Nephron (organoid): ENCODE measurements around the gene WRNIP1.

Source experiments
- H3K27ac Mint-ChIP-seq, 3 experiments: 2 replicates each; pipeline ENCODE4 v1.8.0; 2020; ENCODE audit warnings: mixed read lengths in 3 of 3, mild to moderate bottlenecking in 2 of 3, moderate library complexity in 1 of 3
- H3K27me3 Mint-ChIP-seq: 2 replicates; pipeline ENCODE4 v1.8.0; 2021; ENCODE audit warnings: low read depth, mild to moderate bottlenecking, moderate library complexity, mixed read lengths
- H3K36me3 Mint-ChIP-seq: 2 replicates; pipeline ENCODE4 v1.8.0; 2020; ENCODE audit warnings: low read depth, mixed read lengths
- H3K4me1 Mint-ChIP-seq: 2 replicates; pipeline ENCODE4 v1.8.0; 2020; ENCODE audit warnings: mixed read lengths
- H3K4me3 Mint-ChIP-seq, 3 experiments: 2 replicates each; pipeline ENCODE4 v1.8.0; 2020; ENCODE audit warnings: mild to moderate bottlenecking in 3 of 3, mixed read lengths in 3 of 3, moderate library complexity in 2 of 3
- H3K9me3 Mint-ChIP-seq: 2 replicates; pipeline ENCODE4 v1.8.0; 2020; ENCODE audit warnings: mixed read lengths
- TF ChIP-seq, protein P1 (sequence below), 3 experiments: fragments of 200-600 bp; sonication (generic); IDR thresholded peaks; one replicate each; pipeline ENCODE4 v1.5.0; 2021; ENCODE audit warnings: antibody characterized with exemption in 3 of 3; ENCODE audit not compliant: unreplicated experiment in 3 of 3

WRNIP1 gene

DNA sequence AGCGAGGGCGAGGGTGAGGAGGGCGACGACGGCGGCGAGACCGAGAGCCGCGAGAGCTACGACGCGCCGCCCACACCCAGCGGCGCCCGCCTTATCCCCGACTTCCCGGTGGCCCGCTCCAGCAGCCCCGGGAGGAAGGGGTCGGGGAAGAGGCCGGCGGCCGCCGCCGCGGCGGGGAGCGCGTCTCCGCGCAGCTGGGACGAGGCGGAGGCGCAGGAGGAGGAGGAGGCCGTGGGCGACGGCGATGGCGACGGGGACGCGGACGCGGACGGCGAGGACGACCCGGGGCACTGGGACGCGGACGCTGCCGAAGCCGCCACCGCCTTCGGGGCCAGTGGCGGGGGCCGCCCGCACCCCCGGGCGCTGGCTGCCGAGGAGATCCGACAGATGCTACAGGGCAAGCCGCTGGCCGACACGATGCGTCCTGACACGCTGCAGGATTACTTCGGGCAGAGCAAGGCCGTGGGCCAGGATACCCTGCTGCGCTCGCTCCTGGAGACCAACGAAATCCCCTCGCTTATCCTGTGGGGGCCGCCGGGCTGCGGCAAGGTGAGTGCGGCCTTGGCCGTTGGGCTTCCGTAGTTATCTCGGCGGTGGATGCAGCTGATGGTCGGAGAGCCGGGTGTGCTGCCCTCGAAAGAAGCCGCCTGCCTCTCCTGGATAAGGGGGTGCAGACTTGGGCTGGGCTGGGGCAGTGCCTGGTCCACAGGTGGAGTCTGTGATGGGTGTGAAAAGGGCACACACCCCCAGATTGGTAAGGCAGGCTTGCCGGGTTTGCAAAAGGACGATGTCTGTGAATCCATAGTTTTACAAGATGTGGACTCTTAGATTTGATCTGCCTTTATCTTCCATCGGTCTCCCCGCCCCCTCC, 938 bp downstream of the WRNIP1 start:
- no peaks in the 10 kb centered on the region for H3K9me3 Mint-ChIP-seq
- H3K4me3 Mint-ChIP-seq: peak overlapping the region; percentile 76 to 96 (median 90)
- peaks cover 43% of the 10 kb centered on the region for H3K4me1 Mint-ChIP-seq
- no peaks in the 10 kb centered on the region for H3K27me3 Mint-ChIP-seq
- H3K27ac Mint-ChIP-seq: peak overlapping the region; percentile 85 to 95 (median 90)
- TF ChIP-seq, protein P1, sequence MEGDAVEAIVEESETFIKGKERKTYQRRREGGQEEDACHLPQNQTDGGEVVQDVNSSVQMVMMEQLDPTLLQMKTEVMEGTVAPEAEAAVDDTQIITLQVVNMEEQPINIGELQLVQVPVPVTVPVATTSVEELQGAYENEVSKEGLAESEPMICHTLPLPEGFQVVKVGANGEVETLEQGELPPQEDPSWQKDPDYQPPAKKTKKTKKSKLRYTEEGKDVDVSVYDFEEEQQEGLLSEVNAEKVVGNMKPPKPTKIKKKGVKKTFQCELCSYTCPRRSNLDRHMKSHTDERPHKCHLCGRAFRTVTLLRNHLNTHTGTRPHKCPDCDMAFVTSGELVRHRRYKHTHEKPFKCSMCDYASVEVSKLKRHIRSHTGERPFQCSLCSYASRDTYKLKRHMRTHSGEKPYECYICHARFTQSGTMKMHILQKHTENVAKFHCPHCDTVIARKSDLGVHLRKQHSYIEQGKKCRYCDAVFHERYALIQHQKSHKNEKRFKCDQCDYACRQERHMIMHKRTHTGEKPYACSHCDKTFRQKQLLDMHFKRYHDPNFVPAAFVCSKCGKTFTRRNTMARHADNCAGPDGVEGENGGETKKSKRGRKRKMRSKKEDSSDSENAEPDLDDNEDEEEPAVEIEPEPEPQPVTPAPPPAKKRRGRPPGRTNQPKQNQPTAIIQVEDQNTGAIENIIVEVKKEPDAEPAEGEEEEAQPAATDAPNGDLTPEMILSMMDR (IDR thresholded peaks at IDR 0.05; ENCODE audit: unreplicated experiment in 3 of 3): no peak
- peaks cover 17% of the 10 kb centered on the region for H3K36me3 Mint-ChIP-seq

DNA sequence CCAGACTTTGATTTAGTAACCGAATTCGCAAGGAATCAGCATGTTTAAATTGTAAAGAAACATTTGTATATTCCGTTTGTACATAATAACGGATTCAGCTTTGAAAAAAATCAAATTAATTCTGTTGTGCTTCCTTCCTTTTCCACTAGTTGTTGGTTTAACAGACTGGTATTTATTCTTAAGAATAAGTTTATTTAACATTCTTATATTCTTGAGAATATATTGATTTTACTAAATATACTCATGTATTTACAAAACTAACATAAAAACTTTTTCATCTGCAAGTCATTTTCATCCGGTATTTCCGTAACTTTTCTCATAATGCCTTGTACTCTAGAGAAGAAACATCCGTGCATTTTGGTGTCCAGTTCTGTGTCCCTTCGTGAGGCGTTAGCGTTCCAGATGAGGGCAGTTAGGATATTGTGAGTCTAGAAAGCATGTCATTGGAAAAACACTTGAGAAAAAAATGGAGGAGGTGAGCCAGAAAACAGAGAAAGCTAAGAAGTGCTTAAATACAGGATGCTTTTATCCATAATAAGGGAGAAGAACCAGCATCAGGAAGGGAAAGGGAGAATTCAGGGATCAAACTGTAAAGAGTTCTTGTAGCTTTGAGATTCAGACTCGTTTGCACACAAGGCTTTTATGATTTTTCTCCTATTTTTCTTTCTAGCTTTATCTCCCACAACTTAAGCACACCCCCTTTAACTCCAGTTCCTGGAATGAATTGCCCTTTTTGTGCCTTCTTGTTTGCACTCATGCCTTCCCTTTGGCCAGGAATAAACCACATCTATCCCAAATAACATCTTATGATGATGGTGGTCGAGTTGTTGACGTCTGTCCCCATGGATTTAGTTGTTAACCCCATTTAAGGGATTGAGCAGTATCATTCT, 1.8 kb downstream of the WRNIP1 start:
- Mint-ChIP-seq H3K4me1 (peaks cover 52% of the 10 kb centered on the region), H3K4me3 (peak overlapping the region; percentile 76 to 96 (median 90)), H3K9me3 (no peaks in the 10 kb centered on the region), H3K36me3 (peaks cover 17% of the 10 kb centered on the region), H3K27ac (peak overlapping the region; percentile 85 to 95 (median 90)), H3K27me3 (no peaks in the 10 kb centered on the region)
- TF ChIP-seq, protein P1 (IDR thresholded peaks at IDR 0.05; ENCODE audit: unreplicated experiment in 3 of 3): peak in 1 of 3 experiments; percentile 19

DNA sequence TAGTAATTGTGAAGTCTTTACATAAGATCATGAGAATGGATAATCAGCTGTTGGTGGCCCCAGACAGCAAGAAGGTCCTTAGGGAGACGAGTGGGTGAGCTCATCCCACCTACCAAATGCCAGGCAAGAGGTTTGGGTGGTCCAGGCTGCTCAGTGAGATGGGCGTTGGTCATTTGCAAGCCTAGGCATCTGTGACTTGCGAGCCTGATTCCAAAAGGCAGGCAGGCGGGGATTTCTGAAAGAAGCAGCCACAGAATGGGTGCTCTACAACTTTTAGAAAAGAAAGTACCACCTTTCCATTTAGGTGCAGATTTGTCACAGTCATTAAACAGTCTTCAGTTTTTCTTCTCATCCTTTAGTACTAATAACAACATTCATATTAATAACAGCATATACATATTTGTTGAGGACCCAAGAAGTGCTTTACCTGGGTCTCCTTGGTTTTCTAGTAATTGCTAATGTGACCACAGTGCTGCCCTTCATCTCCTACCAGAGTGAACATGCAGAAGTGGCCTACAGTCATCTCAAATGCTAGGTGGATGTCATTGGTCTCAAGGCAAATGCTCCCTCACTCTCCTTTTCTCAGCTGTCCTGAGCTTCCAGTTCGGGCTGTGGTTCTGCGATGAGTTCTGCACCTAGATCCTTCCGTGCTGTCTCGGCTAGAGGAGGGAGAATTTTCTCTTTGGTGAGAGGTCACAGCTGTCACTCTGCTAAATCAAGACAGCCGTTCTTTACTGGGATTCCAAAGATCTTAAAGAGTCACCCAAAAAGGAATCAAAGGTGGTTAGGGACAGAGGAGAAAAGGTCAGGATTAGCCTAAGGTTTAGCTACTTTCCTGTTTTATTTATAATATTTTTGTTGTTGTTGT, 2.7 kb downstream of the WRNIP1 start:
- Mint-ChIP-seq H3K4me3 (peak overlapping the region; percentile 76 to 96 (median 90)), H3K4me1 (peaks cover 60% of the 10 kb centered on the region), H3K9me3 (no peaks in the 10 kb centered on the region), H3K36me3 (peaks cover 20% of the 10 kb centered on the region), H3K27me3 (no peaks in the 10 kb centered on the region), H3K27ac (peak overlapping the region; percentile 85 to 95 (median 90))
- TF ChIP-seq, protein P1 (IDR thresholded peaks at IDR 0.05; ENCODE audit: unreplicated experiment in 3 of 3): no peak

DNA sequence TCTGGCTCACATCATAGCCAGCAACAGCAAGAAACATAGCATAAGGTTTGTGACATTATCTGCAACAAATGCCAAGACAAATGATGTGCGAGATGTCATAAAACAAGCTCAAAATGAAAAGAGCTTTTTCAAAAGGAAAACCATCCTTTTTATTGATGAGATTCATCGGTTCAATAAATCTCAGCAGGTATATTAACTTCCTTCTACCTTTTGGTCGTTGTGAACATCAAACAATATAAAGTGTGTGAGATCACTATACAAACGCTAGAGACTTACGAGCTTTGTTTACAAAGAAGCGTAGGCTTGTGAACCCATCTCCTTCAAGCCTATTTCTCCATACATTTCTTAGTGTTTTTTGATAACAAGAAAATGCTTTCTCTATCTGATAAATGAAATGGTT, 3.5 kb downstream of the WRNIP1 start:
- TF ChIP-seq, protein P1 (IDR thresholded peaks at IDR 0.05; ENCODE audit: unreplicated experiment in 3 of 3): no peak
- H3K36me3 Mint-ChIP-seq: peaks cover 27% of the 10 kb centered on the region

DNA sequence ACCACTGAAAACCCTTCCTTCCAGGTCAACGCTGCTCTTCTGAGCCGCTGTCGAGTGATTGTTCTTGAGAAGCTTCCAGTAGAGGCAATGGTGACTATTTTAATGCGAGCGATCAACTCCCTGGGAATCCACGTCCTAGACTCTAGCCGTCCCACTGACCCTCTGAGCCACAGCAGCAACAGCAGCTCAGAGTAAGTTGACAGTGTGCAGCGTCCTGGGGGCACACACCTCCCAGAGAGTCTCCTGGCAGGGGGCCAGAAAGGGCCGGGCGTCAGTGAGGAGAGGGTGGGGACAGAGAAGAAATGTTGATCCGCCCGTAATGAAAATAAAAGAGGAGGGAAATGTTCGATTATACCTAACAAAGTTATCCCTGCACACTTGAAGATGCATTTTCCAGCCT, 5.0 kb downstream of the WRNIP1 start:
- Mint-ChIP-seq H3K4me3 (peak overlapping the region; percentile 62 to 91 (median 83)), H3K36me3 (peaks cover 37% of the 10 kb centered on the region), H3K4me1 (peaks cover 62% of the 10 kb centered on the region), H3K27me3 (no peaks in the 10 kb centered on the region), H3K27ac (peak overlapping the region; percentile 44 to 73 (median 49)), H3K9me3 (no peaks in the 10 kb centered on the region)
- TF ChIP-seq, protein P1 (IDR thresholded peaks at IDR 0.05; ENCODE audit: unreplicated experiment in 3 of 3): no peak

More for the DNA sequence above, 3.5 kb downstream of the WRNIP1 start:
- H3K4me3 Mint-ChIP-seq: peak overlapping the region; percentile 76 to 96 (median 90)
- peak overlapping the region; percentile 73 to 85 (median 78) for H3K27ac Mint-ChIP-seq
- peaks cover 66% of the 10 kb centered on the region for H3K4me1 Mint-ChIP-seq
- H3K9me3 Mint-ChIP-seq: no peaks in the 10 kb centered on the region
- no peaks in the 10 kb centered on the region for H3K27me3 Mint-ChIP-seq
